Measurements from ENCODE around the gene WDR27. TPM values are rescaled to one million over a fixed set of nuclear protein-coding genes. Genes with fewer than 3 reads are reported as not detected.
A peak's percentile ranks its signal among the peaks of the same experiment; 100 is the strongest.

The WDR27 gene
- total RNA-seq, 2 donors from 2014 or later = 19.6 to 59.1 TPM

GRCh38 chr6:169426611-169427010 lies 275.2 kb downstream of the WDR27 start:
- ATAC-seq (no peak), DNase-seq (ENCODE audit: low spot score) (no peak)
- no peaks in the 10 kb centered on the region for H3K4me1 Mint-ChIP-seq (ENCODE audit: low read depth in 2 of 2)
- H3K27ac Mint-ChIP-seq = no peak overlapping the region
- peaks cover 0 to 5% of the 10 kb centered on the region in 2 donors for H3K27me3 Mint-ChIP-seq
- H3K4me3 Mint-ChIP-seq = no peak overlapping the region
- peaks cover 10% of the 10 kb centered on the region for H3K36me3 Mint-ChIP-seq
- H3K9me3 Mint-ChIP-seq = peaks cover 4% of the 10 kb centered on the region

GRCh38 chr6:169425628-169426370 lies 276.0 kb downstream of the WDR27 start:
- Mint-ChIP-seq H3K4me3 (no peak overlapping the region), H3K4me1 (ENCODE audit: low read depth in 2 of 2) (no peaks in the 10 kb centered on the region), H3K9me3 (no peaks in the 10 kb centered on the region), H3K36me3 (peaks cover 4% of the 10 kb centered on the region), H3K27me3 (peaks cover 0 to 5% of the 10 kb centered on the region in 2 donors), H3K27ac (no peak overlapping the region)
- ATAC-seq (no peak), DNase-seq (ENCODE audit: low spot score) (no peak)

- ATAC-seq (no peak), DNase-seq (ENCODE audit: low spot score) (no peak)
- no peaks in the 10 kb centered on the region for H3K4me1 Mint-ChIP-seq (ENCODE audit: low read depth in 2 of 2)
- H3K4me3 Mint-ChIP-seq = no peak overlapping the region
- H3K27ac Mint-ChIP-seq = no peak overlapping the region
- H3K9me3 Mint-ChIP-seq = no peaks in the 10 kb centered on the region
- no peaks in the 10 kb centered on the region for H3K36me3 Mint-ChIP-seq
- peaks cover 0 to 7% of the 10 kb centered on the region in 2 donors for H3K27me3 Mint-ChIP-seq
Measured at GRCh38 chr6:169424821-169425240, 277.0 kb downstream of the WDR27 start.

- ATAC-seq (no peak), DNase-seq (ENCODE audit: low spot score) (no peak)
- Mint-ChIP-seq H3K36me3 (no peaks in the 10 kb centered on the region), H3K27me3 (peaks cover 0 to 7% of the 10 kb centered on the region in 2 donors), H3K4me3 (no peak overlapping the region), H3K4me1 (ENCODE audit: low read depth in 2 of 2) (no peaks in the 10 kb centered on the region), H3K27ac (no peak overlapping the region), H3K9me3 (no peaks in the 10 kb centered on the region)
Measured at GRCh38 chr6:169424149-169424804, 277.6 kb downstream of the WDR27 start.

GRCh38 chr6:169421586-169422264 lies 280.1 kb downstream of the WDR27 start:
- peak in 1 of 2 donors; percentile 36 for ATAC-seq

GRCh38 chr6:169420912-169421543 lies 280.8 kb downstream of the WDR27 start:
- DNase-seq (ENCODE audit: low spot score) (no peak), ATAC-seq (no peak)
- no peaks in the 10 kb centered on the region for H3K4me1 Mint-ChIP-seq (ENCODE audit: low read depth in 2 of 2)
- no peak overlapping the region for H3K27ac Mint-ChIP-seq
- H3K27me3 Mint-ChIP-seq = peaks cover 5 to 10% of the 10 kb centered on the region in 2 donors
- H3K36me3 Mint-ChIP-seq = no peaks in the 10 kb centered on the region
- H3K4me3 Mint-ChIP-seq = no peak overlapping the region
- no peaks in the 10 kb centered on the region for H3K9me3 Mint-ChIP-seq

More at GRCh38 chr6:169421586-169422264, 280.1 kb downstream of the WDR27 start:
- H3K27ac Mint-ChIP-seq = no peak overlapping the region
- H3K9me3 Mint-ChIP-seq = no peaks in the 10 kb centered on the region
- no peaks in the 10 kb centered on the region for H3K36me3 Mint-ChIP-seq
- no peak overlapping the region for H3K4me3 Mint-ChIP-seq
- DNase-seq (ENCODE audit: low spot score) = no peak
- H3K4me1 Mint-ChIP-seq (ENCODE audit: low read depth in 2 of 2) = no peaks in the 10 kb centered on the region
- peaks cover 5 to 10% of the 10 kb centered on the region in 2 donors for H3K27me3 Mint-ChIP-seq

GRCh38 chr6:169417101-169417500 lies 284.7 kb downstream of the WDR27 start:
- peaks cover 14 to 15% of the 10 kb centered on the region in 2 donors for H3K27me3 Mint-ChIP-seq
- ATAC-seq = no peak
- H3K36me3 Mint-ChIP-seq = peaks cover 12% of the 10 kb centered on the region
- H3K4me3 Mint-ChIP-seq = no peak overlapping the region
- H3K9me3 Mint-ChIP-seq = peaks cover 9% of the 10 kb centered on the region
- no peak for DNase-seq (ENCODE audit: low spot score)
- no peak overlapping the region for H3K27ac Mint-ChIP-seq
- H3K4me1 Mint-ChIP-seq (ENCODE audit: low read depth in 2 of 2) = no peaks in the 10 kb centered on the region

GRCh38 chr6:169416249-169416648 lies 285.6 kb downstream of the WDR27 start:
- no peak overlapping the region for H3K27ac Mint-ChIP-seq
- H3K27me3 Mint-ChIP-seq = peaks cover 12 to 15% of the 10 kb centered on the region in 2 donors
- peaks cover 9% of the 10 kb centered on the region for H3K9me3 Mint-ChIP-seq
- ATAC-seq (no peak), DNase-seq (ENCODE audit: low spot score) (no peak)
- H3K4me1 Mint-ChIP-seq (ENCODE audit: low read depth in 2 of 2) = no peaks in the 10 kb centered on the region
- H3K36me3 Mint-ChIP-seq = peaks cover 12% of the 10 kb centered on the region
- H3K4me3 Mint-ChIP-seq = no peak overlapping the region

- Mint-ChIP-seq H3K27ac (no peak overlapping the region), H3K27me3 (peaks cover 14 to 18% of the 10 kb centered on the region in 2 donors), H3K36me3 (peaks cover 12% of the 10 kb centered on the region), H3K9me3 (peaks cover 9% of the 10 kb centered on the region), H3K4me1 (ENCODE audit: low read depth in 2 of 2) (no peaks in the 10 kb centered on the region), H3K4me3 (no peak overlapping the region)
- ATAC-seq (no peak), DNase-seq (ENCODE audit: low spot score) (no peak)
Measured at GRCh38 chr6:169415179-169415578, 286.6 kb downstream of the WDR27 start.

GRCh38 chr6:169411722-169412121 lies 290.1 kb downstream of the WDR27 start:
- H3K27me3 Mint-ChIP-seq = peaks cover 18 to 26% of the 10 kb centered on the region in 2 donors
- H3K9me3 Mint-ChIP-seq = peaks cover 9% of the 10 kb centered on the region
- H3K4me1 Mint-ChIP-seq (ENCODE audit: low read depth in 2 of 2) = no peaks in the 10 kb centered on the region
- H3K4me3 Mint-ChIP-seq = no peak overlapping the region
- ATAC-seq (no peak), DNase-seq (ENCODE audit: low spot score) (no peak)
- peaks cover 12% of the 10 kb centered on the region for H3K36me3 Mint-ChIP-seq
- H3K27ac Mint-ChIP-seq = no peak overlapping the region

GRCh38 chr6:169411296-169411695 lies 290.5 kb downstream of the WDR27 start:
- H3K4me3 Mint-ChIP-seq = no peak overlapping the region
- peaks cover 12% of the 10 kb centered on the region for H3K36me3 Mint-ChIP-seq
- H3K9me3 Mint-ChIP-seq = peaks cover 9% of the 10 kb centered on the region
- no peak overlapping the region for H3K27ac Mint-ChIP-seq
- DNase-seq (ENCODE audit: low spot score) = no peak
- no peak for ATAC-seq
- no peaks in the 10 kb centered on the region for H3K4me1 Mint-ChIP-seq (ENCODE audit: low read depth in 2 of 2)
- H3K27me3 Mint-ChIP-seq = peaks cover 18 to 26% of the 10 kb centered on the region in 2 donors

GRCh38 chr6:169409742-169410312 lies 292.0 kb downstream of the WDR27 start:
- DNase-seq (ENCODE audit: low spot score) (no peak), ATAC-seq (peak in 1 of 2 donors; percentile 41)
- Mint-ChIP-seq H3K36me3 (peaks cover 6% of the 10 kb centered on the region), H3K9me3 (peaks cover 4% of the 10 kb centered on the region), H3K27ac (no peak overlapping the region), H3K4me1 (ENCODE audit: low read depth in 2 of 2) (no peaks in the 10 kb centered on the region), H3K4me3 (no peak overlapping the region), H3K27me3 (peaks cover 14 to 18% of the 10 kb centered on the region in 2 donors)

GRCh38 chr6:169407325-169407724 lies 294.5 kb downstream of the WDR27 start:
- Mint-ChIP-seq H3K9me3 (no peaks in the 10 kb centered on the region), H3K27me3 (peaks cover 16 to 21% of the 10 kb centered on the region in 2 donors), H3K27ac (no peak overlapping the region), H3K36me3 (no peaks in the 10 kb centered on the region), H3K4me3 (no peak overlapping the region), H3K4me1 (ENCODE audit: low read depth in 2 of 2) (no peaks in the 10 kb centered on the region)
- ATAC-seq (no peak), DNase-seq (ENCODE audit: low spot score) (no peak)

All from natural killer cell treated with Interleukin-12 subunit alpha and Interleukin-12 subunit beta and Interleukin-15 and Interleukin-18, amount 100 ng/mL, for 72 hours (primary cell).